Endodermal cell (in vitro differentiated cells): Measurements from ENCODE around the gene MAP2K5. TPM values are rescaled to one million over a fixed set of nuclear protein-coding genes. Genes with fewer than 3 reads are reported as not detected.

Source experiments
- DNase-seq: peaks from one replicate; pipeline ENCODE4 v3.0.0-alpha.2; 2017
- H3K27ac ChIP-seq: 2 replicates; pipeline ENCODE4 v1.5.1; 2013; ENCODE audit warnings: mild to moderate bottlenecking, low read depth, low read length, moderate library complexity
- H3K27me3 ChIP-seq: 2 replicates; pipeline ENCODE4 v1.6.1; 2013; ENCODE audit warnings: mild to moderate bottlenecking, low read length, moderate library complexity; ENCODE audit not compliant: insufficient read depth, control insufficient read depth, poor library complexity, severe bottlenecking
- H3K36me3 ChIP-seq: 2 replicates; pipeline ENCODE4 v1.7.0; 2013; ENCODE audit warnings: mild to moderate bottlenecking, low read length, moderate library complexity; ENCODE audit not compliant: control insufficient read depth, insufficient read depth
- H3K4me1 ChIP-seq: one replicate; pipeline ENCODE4 v1.7.0; 2013; ENCODE audit warnings: low read length; ENCODE audit not compliant: control insufficient read depth, insufficient read depth
- H3K4me3 ChIP-seq: 2 replicates; pipeline ENCODE4 v1.5.1; 2013; ENCODE audit warnings: mild to moderate bottlenecking, low read length, moderate library complexity
- H3K9ac ChIP-seq: 2 replicates; pipeline ENCODE4 v1.6.1; 2013; ENCODE audit warnings: mild to moderate bottlenecking, low read length, moderate library complexity; ENCODE audit not compliant: poor library complexity, severe bottlenecking; ENCODE audit errors: extremely low read depth
- H3K9me3 ChIP-seq: 2 replicates; pipeline ENCODE4 v1.6.1; 2013; ENCODE audit warnings: mild to moderate bottlenecking, low read length, moderate library complexity; ENCODE audit not compliant: control insufficient read depth
- H3K27ac Mint-ChIP-seq: 2 replicates; pipeline ENCODE4 v1.8.0; 2020; ENCODE audit warnings: mixed read lengths
- H3K27me3 Mint-ChIP-seq: 2 replicates; pipeline ENCODE4 v1.8.0; 2021; ENCODE audit warnings: mild to moderate bottlenecking, mixed read lengths; ENCODE audit not compliant: insufficient read depth
- H3K36me3 Mint-ChIP-seq: 2 replicates; pipeline ENCODE4 v1.8.0; 2020; ENCODE audit warnings: low read depth, mixed read lengths
- H3K4me1 Mint-ChIP-seq: 2 replicates; pipeline ENCODE4 v1.8.0; 2020; ENCODE audit warnings: mixed read lengths
- H3K4me3 Mint-ChIP-seq: 2 replicates; pipeline ENCODE4 v1.8.0; 2020; ENCODE audit warnings: mild to moderate bottlenecking, moderate library complexity, mixed read lengths
- H3K9me3 Mint-ChIP-seq: 2 replicates; pipeline ENCODE4 v1.8.0; 2020; ENCODE audit warnings: mild to moderate bottlenecking, mixed read lengths
- CTCF ChIP-seq: fragments of 200-600 bp; sonication (generic); conservative IDR thresholded peaks from 2 replicates; pipeline ENCODE4 v1.5.0; 2021; ENCODE audit warnings: antibody characterized with exemption, mild to moderate bottlenecking
- WGBS, 2 experiments: methylation state at CpG; one replicate each; pipeline versions ENCODE4 v1.1.5 to v1.1.7; 2013; ENCODE audit warnings: missing lambda C conversion rate in 2 of 2, mixed read lengths in 1 of 2; ENCODE audit not compliant: insufficient coverage in 1 of 2, insufficient read length in 1 of 2; 5-methylcytosine and 5-hydroxymethylcytosine counted together
- total RNA-seq, 2 donors: library from RNA; stranded (reverse); fragmentation: NEBNext Ultra II Directional in 1 of 2; extraction: Animal tissue kit (Norgen Biotek cat#: 25700) in 1 of 2; gene quantifications; 2 replicates in 1 of 2; 3 replicates in 1 of 2; pipeline ENCODE4 v1.2.1, GENCODE V29; 2021

Gene MAP2K5
- total RNA-seq, 2 donors from 2014 or later = 17.1 to 26.7 TPM

GRCh38 chr15:67594770-67595169, 52.3 kb downstream of the MAP2K5 start:
- no peak for DNase-seq
- H3K4me1 Mint-ChIP-seq = no peaks in the 10 kb centered on the region
- H3K27ac Mint-ChIP-seq = no peak overlapping the region
- H3K27me3 Mint-ChIP-seq = no peaks in the 10 kb centered on the region
- Histone ChIP-seq H3K4me3 (no peak overlapping the region), H3K4me1 (no peaks in the 10 kb centered on the region), H3K27ac (no peak overlapping the region), H3K9me3 (no peaks in the 10 kb centered on the region), H3K9ac (no peak overlapping the region), H3K36me3 (no peaks in the 10 kb centered on the region), H3K27me3 (no peaks in the 10 kb centered on the region)
- H3K36me3 Mint-ChIP-seq = peaks cover 9% of the 10 kb centered on the region
- no peak overlapping the region for H3K4me3 Mint-ChIP-seq
- H3K9me3 Mint-ChIP-seq = no peaks in the 10 kb centered on the region
- TF ChIP-seq CTCF = no peak

GRCh38 chr15:67595572-67595971, 53.1 kb downstream of the MAP2K5 start:
- no peak overlapping the region for H3K4me3 Mint-ChIP-seq
- peaks cover 8% of the 10 kb centered on the region for H3K36me3 Mint-ChIP-seq
- Histone ChIP-seq H3K9me3 (no peaks in the 10 kb centered on the region), H3K27me3 (no peaks in the 10 kb centered on the region), H3K27ac (no peak overlapping the region), H3K4me3 (no peak overlapping the region), H3K9ac (no peak overlapping the region), H3K4me1 (no peaks in the 10 kb centered on the region), H3K36me3 (no peaks in the 10 kb centered on the region)
- no peak overlapping the region for H3K27ac Mint-ChIP-seq
- no peak for TF ChIP-seq CTCF
- H3K9me3 Mint-ChIP-seq = no peaks in the 10 kb centered on the region
- DNase-seq = no peak
- no peaks in the 10 kb centered on the region for H3K4me1 Mint-ChIP-seq
- no peaks in the 10 kb centered on the region for H3K27me3 Mint-ChIP-seq

GRCh38 chr15:67601073-67601472, 58.6 kb downstream of the MAP2K5 start:
- 95 to 100% methylated on average over 1 of the region's 2 CpGs for WGBS, 2 experiments
- no peak for DNase-seq
- TF ChIP-seq CTCF = no peak
- Histone ChIP-seq H3K4me1 (no peaks in the 10 kb centered on the region), H3K27ac (no peak overlapping the region), H3K9ac (no peak overlapping the region), H3K9me3 (no peaks in the 10 kb centered on the region), H3K36me3 (no peaks in the 10 kb centered on the region), H3K27me3 (no peaks in the 10 kb centered on the region), H3K4me3 (no peak overlapping the region)
- Mint-ChIP-seq H3K9me3 (no peaks in the 10 kb centered on the region), H3K4me3 (no peak overlapping the region), H3K27me3 (no peaks in the 10 kb centered on the region), H3K27ac (no peak overlapping the region), H3K36me3 (peaks cover 6% of the 10 kb centered on the region), H3K4me1 (no peaks in the 10 kb centered on the region)
